HepG2 (cell line): Measurements from ENCODE around the gene NRSN2. TPM values are rescaled to one million over a fixed set of nuclear protein-coding genes. Genes with fewer than 3 reads are reported as not detected.
A peak's percentile ranks its signal among the peaks of the same experiment; 100 is the strongest.

Experiments
- CENPBD1 ChIP-seq: sonication (generic); formaldehyde crosslinking; IDR thresholded peaks from 2 replicates; pipeline ENCODE4 v1.8.0; 2022; ENCODE audit warnings: missing genetic modification reagents, low read depth, mild to moderate bottlenecking, borderline replicate concordance
- KIAA2018 ChIP-seq: sonication (generic); formaldehyde crosslinking; IDR thresholded peaks from 2 replicates; pipeline ENCODE4 v1.5.0; 2020; ENCODE audit warnings: mild to moderate bottlenecking, missing genetic modification reagents, borderline replicate concordance
- SSRP1 ChIP-seq: IDR thresholded peaks from 2 replicates; pipeline ENCODE4 v1.6.1; 2016; ENCODE audit warnings: control low read depth
- TERF1 ChIP-seq: sonication (generic); formaldehyde crosslinking; IDR thresholded peaks from 2 replicates; pipeline ENCODE4 v1.8.0; 2022; ENCODE audit warnings: mild to moderate bottlenecking, missing genetic modification reagents, moderate library complexity
- ZGPAT ChIP-seq: IDR thresholded peaks from 2 replicates; pipeline ENCODE4 v1.6.1; 2016; ENCODE audit warnings: mild to moderate bottlenecking
- ZNF329 ChIP-seq: sonication (generic); formaldehyde crosslinking; IDR thresholded peaks from 2 replicates; pipeline ENCODE4 v1.9.0; 2021; ENCODE audit warnings: low read depth, mild to moderate bottlenecking, missing genetic modification reagents
- ZNF644 ChIP-seq: IDR thresholded peaks from 2 replicates; pipeline ENCODE4 v1.6.1; 2016; ENCODE audit warnings: low read depth
- ZNF772 ChIP-seq: sonication (generic); formaldehyde crosslinking; IDR thresholded peaks from 2 replicates; pipeline ENCODE4 v1.5.0; 2020; ENCODE audit warnings: mild to moderate bottlenecking, missing genetic modification reagents
- polyA plus RNA-seq, 8 experiments: library from polyadenylated mRNA; depleted of rRNA in 3 of 8; stranded (reverse) in 7 of 8; unstranded in 1 of 8; fragments of >200 nt; fragmentation: Illumina TruSeq in 4 of 8; extraction: Trizol in 4 of 8; gene quantifications; 2 replicates each; pipeline versions ENCODE4 v1.2.1 to v1.2.3, GENCODE V29; 2011 to 2016; ENCODE audit warnings: low read depth in 4 of 8, missing spikeins in 1 of 8, mixed read lengths in 1 of 8; ENCODE audit not compliant: insufficient read depth in 1 of 8
- total RNA-seq, 5 experiments: library from RNA; depleted of rRNA; stranded (reverse); fragments of >200 nt; fragmentation: Illumina TruSeq; extraction: Trizol; gene quantifications; 2 replicates each; pipeline ENCODE4 v1.2.3, GENCODE V29; 2016; ENCODE audit warnings: low read depth in 1 of 5

The NRSN2 gene
- total and polyA plus RNA-seq, 2 of the 13 experiments (the other 11 are each of a cell fraction or from before 2014, with no cell fraction given), result 32.3 to 49.4 TPM

GRCh38 chr20:325045-325888 lies 21.6 kb upstream of the NRSN2 start, which contains the start of gene SOX12 (continued):
- TF ChIP-seq KIAA2018 (CRISPR knock-in tag) (0 out of 2 replicates have a peak, but pooled peaks have one; percentile 4), ZNF329 (no peak; the same call in none of the 2 replicates), TERF1 (CRISPR knock-in tag) (no peak), CENPBD1 (no peak), ZGPAT (CRISPR knock-in tag) (peak; percentile 78; the same call in 1 of the 2 replicates), SSRP1 (no peak; the same call in 1 of the 2 replicates), ZNF772 (CRISPR knock-in tag) (no peak; the same call in 1 of the 2 replicates), ZNF644 (CRISPR knock-in tag) (no peak)
- TF ChIP-seq, all 625 proteins: peak for 232
